ENCODE measurements around the gene RTP1.

RTP1 gene

GRCh38 chr3:187243933-187244524, 46.7 kb downstream of the RTP1 start:
- DNase-seq, result no peak

- DNase-seq, result no peak
These were observed 50.1 kb downstream of the RTP1 start for GRCh38 chr3:187247398-187247797.
